Bronchus fibroblast of lung (primary cell): ENCODE data around the gene SERINC3. TPM values are rescaled to one million over a fixed set of nuclear protein-coding genes. Genes with fewer than 3 reads are reported as not detected.

Experiments
- total RNA-seq: library from RNA; depleted of rRNA; stranded (reverse); fragments of >200 nt; gene quantifications from 2 replicates; pipeline ENCODE4 v1.2.3, GENCODE V29; 2015

The SERINC3 gene
- total RNA-seq, result 77.3 and 87.3 TPM in 2 replicates

DNA sequence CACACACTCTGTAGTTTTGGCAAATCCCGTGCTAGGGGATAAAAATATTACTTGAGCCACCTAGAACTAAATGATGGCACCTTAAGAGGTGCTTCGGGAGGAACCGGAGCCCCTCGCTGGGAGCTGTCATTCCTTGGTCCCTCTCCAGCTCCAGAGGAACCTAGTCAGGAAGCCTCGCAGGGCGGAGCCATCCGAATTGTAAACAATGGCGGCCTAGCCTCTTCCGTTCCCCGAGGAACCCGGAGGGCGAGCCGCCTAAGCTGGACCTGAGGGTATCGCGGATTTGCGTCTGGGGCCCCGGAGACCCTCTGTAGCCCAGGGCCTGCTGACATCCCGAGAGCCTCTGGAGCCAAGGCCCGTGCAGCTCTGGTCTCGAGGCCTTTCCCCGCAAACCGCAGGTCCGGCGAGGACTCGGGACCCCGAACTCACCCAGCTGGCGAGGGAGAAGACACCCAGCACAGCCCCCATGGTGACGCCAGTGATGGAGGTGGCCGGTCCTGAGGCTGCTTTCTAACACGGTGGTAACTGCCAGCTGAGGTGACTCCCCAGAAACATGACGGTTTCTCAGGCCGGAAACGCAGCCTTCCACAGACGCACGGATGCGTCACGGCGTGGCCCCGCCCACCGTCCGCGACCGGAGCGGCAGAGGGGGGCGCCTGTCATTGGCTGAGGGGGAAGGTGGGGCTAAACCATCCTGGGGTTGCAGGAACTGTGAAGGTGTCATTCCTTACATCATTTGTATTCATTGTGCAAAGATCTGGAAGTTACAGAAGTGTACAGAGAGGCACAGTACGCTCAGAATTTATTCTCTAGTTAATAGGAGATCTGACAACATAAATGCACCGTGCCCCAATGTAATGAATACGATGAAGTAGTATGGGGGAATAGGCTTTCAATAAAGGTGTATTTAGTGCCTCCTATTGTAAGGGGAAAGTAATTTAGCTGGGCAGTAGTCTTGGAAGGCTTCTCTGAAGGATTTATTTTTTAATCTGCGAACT, at the start of gene SERINC3:
SERINC3 (minus strand) TSS at position 587 of the 998 bp plus-strand sequence; CDS start at position 468, 119 bp downstream.

DNA sequence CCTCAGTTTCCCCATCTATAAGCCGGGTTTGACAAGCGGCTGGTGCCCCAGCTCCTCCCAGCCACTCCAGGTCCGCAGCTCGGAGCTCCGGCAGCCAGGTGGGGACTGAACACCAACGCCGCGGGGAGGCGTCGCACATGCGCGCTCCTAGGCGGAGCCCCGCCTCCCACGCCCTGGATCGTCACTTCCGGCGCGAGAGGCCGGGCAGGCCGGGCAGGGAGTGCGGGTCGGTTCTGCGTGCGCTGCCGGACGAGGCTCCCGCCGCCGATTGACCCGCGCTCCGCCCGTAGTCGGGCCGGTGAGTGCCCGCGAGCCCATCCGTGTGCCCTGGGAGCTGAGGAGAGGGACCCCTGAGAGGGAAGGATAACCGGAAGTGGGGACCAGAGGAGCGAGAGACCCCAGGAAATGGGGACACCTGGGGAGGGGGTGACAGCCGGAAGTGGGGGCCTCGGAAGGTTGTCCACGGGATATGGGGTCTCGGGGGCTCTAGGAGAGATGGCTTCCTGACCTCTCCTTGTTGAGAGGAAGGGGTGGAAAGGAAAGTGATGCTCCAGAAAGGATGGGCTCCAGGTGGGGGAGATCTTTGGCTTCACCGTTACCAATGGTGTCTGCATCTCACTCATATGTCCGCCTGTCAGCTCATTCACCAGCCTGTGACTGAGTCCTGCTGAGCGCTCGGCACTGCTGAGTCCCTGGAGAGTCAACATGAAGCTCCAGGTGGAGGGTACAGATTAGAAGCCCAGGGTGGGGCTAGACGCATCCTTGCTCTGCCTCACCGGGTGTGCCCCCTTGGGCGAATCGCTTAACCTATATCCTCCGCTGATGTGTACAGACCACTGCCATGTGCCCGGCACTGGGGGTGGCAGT, 45.9 kb downstream of the SERINC3 start, which contains the start of gene TTPAL:
TTPAL (plus strand) TSS at position 181 of the 867 bp plus-strand sequence. CDS start 4,126 bp downstream, outside the sequence.

Other genes with a start within 250 kb of the SERINC3 start
- 5.9 and 6.8 TPM in 2 replicates for gene FITM2, start 210.9 kb downstream of the SERINC3 start, total RNA-seq
- not detected in 2 replicates for gene R3HDML, start 185.0 kb downstream of the SERINC3 start, total RNA-seq
- not detected in 2 replicates for gene HNF4A, start 166.4 kb downstream of the SERINC3 start, total RNA-seq
- gene TTPAL, start 46.2 kb downstream of the SERINC3 start, total RNA-seq, result 15.5 and 18.5 TPM in 2 replicates
- gene PKIG, start 60.5 kb upstream of the SERINC3 start, total RNA-seq, result 70.6 and 81.5 TPM in 2 replicates
- 8.9 and 9.1 TPM in 2 replicates for gene ADA, start 129.6 kb upstream of the SERINC3 start, total RNA-seq
- 1.6 and 3.4 TPM in 2 replicates for gene CCN5, start 193.3 kb upstream of the SERINC3 start, total RNA-seq
- not detected in 2 replicates for gene KCNK15, start 223.8 kb upstream of the SERINC3 start, total RNA-seq